K562 (cell line): ENCODE results near the gene AGBL1. TPM values are rescaled to one million over a fixed set of nuclear protein-coding genes. Genes with fewer than 3 reads are reported as not detected.

Experiments used
- ATAC-seq: fragments of 200-7000 bp; cut with Tn5 transposase; 3 replicates; pipeline ENCODE4 v1.9.1; 2020; ENCODE audit warnings: moderate library complexity
- BruUV-seq: library from RNA; stranded (reverse); fragments of 400-500 nt; replicated peaks from 2 replicates; lab custom pipeline; 2021; lab: Mats Ljungman, UMichigan
- CTCF ChIA-PET: fragments of 300-600 bp; formaldehyde crosslinking; extraction: SDS; loops from one replicate; lab custom pipeline; 2021; ENCODE audit warnings: low intra/inter-chr PET ratio; lab: Yijun Ruan, JAX
- POLR2A ChIA-PET: fragments of 300-600, 350-650 bp; sonication (Branson Sonifier 250); formaldehyde crosslinking; extraction: SDS; loops from one replicate; lab custom pipeline; 2021; ENCODE audit warnings: antibody characterized with exemption, inconsistent platforms; lab: Yijun Ruan, JAX
- DNase-seq, 4 experiments: peaks; one replicate each; pipeline versions ENCODE4 v3.0.0 to v3.0.0-alpha.2; 2011 to 2018; ENCODE audit warnings: low spot score in 3 of 4, mixed read lengths in 3 of 4; ENCODE audit errors: extremely low read depth in 1 of 4
- FAIRE-seq: peaks from 2 replicates; lab custom pipeline; 2011; peaks lifted over from hg19 to GRCh38; lab: Jason Lieb, UNC
- H2AFZ ChIP-seq: 2 replicates; pipeline ENCODE4 v1.6.0; 2011; ENCODE audit warnings: low read depth, low read length, control low read depth, inconsistent platforms
- H3K27ac ChIP-seq: fragments of 200-600 bp; 3 replicates; pipeline ENCODE4 v1.8.0; 2011; ENCODE audit warnings: low read depth, mild to moderate bottlenecking, control low read depth, inconsistent platforms, low read length, moderate library complexity, mixed read lengths; ENCODE audit errors: extremely low read depth
- H3K27me3 ChIP-seq, 2 experiments: fragments of 300-600 bp in 1 of 2; 2 replicates in 1 of 2; 3 replicates in 1 of 2; pipeline versions ENCODE4 v1.6.0 to v1.8.0; 2011; ENCODE audit warnings: inconsistent platforms in 2 of 2, low read length in 2 of 2, mild to moderate bottlenecking in 1 of 2, mixed read lengths in 1 of 2, moderate library complexity in 1 of 2; ENCODE audit not compliant: control insufficient read depth in 2 of 2, insufficient read depth in 2 of 2
- H3K36me3 ChIP-seq: fragments of 300-600 bp; 3 replicates; pipeline ENCODE4 v1.8.0; 2011; ENCODE audit warnings: mild to moderate bottlenecking, low read length, inconsistent platforms; ENCODE audit not compliant: control insufficient read depth, insufficient read depth
- H3K4me1 ChIP-seq, 2 experiments: fragments of 200-600 bp in 1 of 2; replicated peaks in 1 of 2; 2 replicates in 1 of 2; 3 replicates in 1 of 2; pipeline versions ENCODE4 v1.5.1 to v1.8.0; 2011; ENCODE audit warnings: inconsistent platforms in 2 of 2, low read length in 2 of 2, mild to moderate bottlenecking in 1 of 2, mixed read lengths in 1 of 2, moderate library complexity in 1 of 2; ENCODE audit not compliant: control insufficient read depth in 2 of 2, insufficient read depth in 2 of 2
- H3K4me2 ChIP-seq: 2 replicates; pipeline ENCODE4 v1.6.1; 2011; ENCODE audit warnings: low read length, control low read depth, inconsistent platforms, mixed read lengths; ENCODE audit not compliant: insufficient read depth
- H3K4me3 ChIP-seq: fragments of 200-600 bp; sonication (generic), shearing (Covaris generic); 2 replicates; pipeline ENCODE4 v1.5.1; 2016; ENCODE audit warnings: control low read depth, inconsistent platforms
- H3K79me2 ChIP-seq: fragments of 200-600 bp; 3 replicates; pipeline ENCODE4 v1.8.0; 2011; ENCODE audit warnings: low read length, inconsistent platforms; ENCODE audit not compliant: control insufficient read depth, insufficient read depth
- H3K9ac ChIP-seq, 2 experiments: 2 replicates each; pipeline versions ENCODE4 v1.6.0 to v1.6.1; 2011; ENCODE audit warnings: low read depth in 2 of 2, low read length in 2 of 2, control low read depth in 1 of 2, inconsistent platforms in 1 of 2, mild to moderate bottlenecking in 1 of 2, mixed read lengths in 1 of 2; ENCODE audit not compliant: insufficient read depth in 1 of 2
- H3K9me1 ChIP-seq: one replicate; pipeline ENCODE4 v1.6.0; 2011; ENCODE audit warnings: inconsistent platforms, mild to moderate bottlenecking, low read length, moderate library complexity; ENCODE audit not compliant: control insufficient read depth, insufficient read depth
- H3K9me3 ChIP-seq: replicated peaks from 2 replicates; pipeline ENCODE4 v1.5.1; 2011; ENCODE audit warnings: low read depth, low read length, inconsistent platforms; ENCODE audit not compliant: control insufficient read depth, insufficient read depth
- H4K20me1 ChIP-seq: replicated peaks from 2 replicates; pipeline ENCODE4 v1.6.1; 2011; ENCODE audit warnings: low read length, inconsistent platforms, mixed read lengths; ENCODE audit not compliant: control insufficient read depth, insufficient read depth
- ATF3 ChIP-seq, 2 experiments: fragments of 450-650 bp in 1 of 2; sonication (generic) in 1 of 2; formaldehyde crosslinking in 1 of 2; IDR thresholded peaks in 1 of 2; conservative IDR thresholded peaks in 1 of 2; 2 replicates each; pipeline versions ENCODE4 v1.6.1 to v1.8.1; 2016 to 2023; ENCODE audit warnings: mild to moderate bottlenecking in 2 of 2, moderate library complexity in 2 of 2, inconsistent platforms in 1 of 2, missing genetic modification reagents in 1 of 2
- ESRRA ChIP-seq: fragments of 450-650 bp; IDR thresholded peaks from 2 replicates; pipeline ENCODE4 v1.6.1; 2014; ENCODE audit warnings: low read depth, mild to moderate bottlenecking, moderate library complexity, borderline replicate concordance
- ETV5 ChIP-seq: sonication (generic); formaldehyde crosslinking; IDR thresholded peaks from 2 replicates; pipeline ENCODE4 v1.4.0; 2020; ENCODE audit warnings: low read depth, mild to moderate bottlenecking, missing genetic modification reagents
- PCBP1 ChIP-seq: fragments of 200-400 bp; formaldehyde crosslinking; IDR thresholded peaks from 2 replicates; pipeline ENCODE4 v1.6.1; 2018; ENCODE audit warnings: mild to moderate bottlenecking, low read depth, low read length; ENCODE audit not compliant: poor library complexity, severe bottlenecking
- PCBP2 ChIP-seq: fragments of 200-400 bp; formaldehyde crosslinking; IDR thresholded peaks from 2 replicates; pipeline ENCODE4 v1.6.1; 2018; ENCODE audit warnings: low read length, low read depth, mild to moderate bottlenecking, moderate library complexity; ENCODE audit not compliant: poor library complexity, severe bottlenecking
- ZNF133 ChIP-seq: fragments of 250-450 bp; sonication (Bioruptor Pico); IDR thresholded peaks from 2 replicates; pipeline ENCODE4 v1.4.0; 2020; ENCODE audit warnings: mild to moderate bottlenecking
- ZNF184 ChIP-seq: sonication (generic); formaldehyde crosslinking; IDR thresholded peaks from 2 replicates; pipeline ENCODE4 v1.5.0; 2020; ENCODE audit warnings: missing genetic modification reagents
- ZNF408 ChIP-seq: fragments of 250-450 bp; sonication (Bioruptor Pico); IDR thresholded peaks from 2 replicates; pipeline ENCODE4 v1.4.0; 2020; ENCODE audit warnings: low read depth, mild to moderate bottlenecking, moderate library complexity
- ZSCAN29 ChIP-seq: fragments of 450-650 bp; IDR thresholded peaks from 2 replicates; pipeline ENCODE4 v1.6.1; 2017
- WGBS: fragments of 100-300 bp; shearing (Covaris generic); methylation state at CpG from one replicate; pipeline ENCODE4 v1.1.6; 2016; ENCODE audit warnings: low coverage, mixed read lengths; ENCODE audit not compliant: insufficient coverage; ENCODE audit errors: missing lambda C conversion rate; 5-methylcytosine and 5-hydroxymethylcytosine counted together
- in situ Hi-C: fragments of 300-500 bp; cut with MboI; formaldehyde crosslinking; loops from 4 replicates; pipeline ENCODE4 v1.15.0; 2018; ENCODE audit warnings: inconsistent platforms, mixed read lengths
- intact Hi-C: fragments of 100-400 bp; cut with micrococcal nuclease; formaldehyde crosslinking; loops from 2 replicates; pipeline ENCODE4 v1.14.2; 2022
- polyA plus RNA-seq, 8 experiments: library from polyadenylated mRNA; depleted of rRNA in 4 of 8; stranded (reverse) in 5 of 8; unstranded in 3 of 8; fragments of >200 nt; fragmentation: Nextera tagmentation in 2 of 8; fragmentation: Illumina TruSeq in 1 of 8; extraction: Ambion mirVana in 2 of 8; extraction: Trizol in 1 of 8; gene quantifications; 2 replicates each; pipeline versions ENCODE4 v1.2.1 to v1.2.3, GENCODE V29; 2011 to 2014; ENCODE audit warnings: inconsistent platforms in 1 of 8, missing spikeins in 1 of 8
- total RNA-seq, 7 experiments: library from RNA; depleted of rRNA in 6 of 7; stranded (reverse); fragments of >200 nt in 6 of 7; fragmentation: Illumina TruSeq in 2 of 7; extraction: Trizol in 2 of 7; gene quantifications; 2 replicates each; pipeline versions ENCODE4 v1.2.1 to v1.2.3, GENCODE V29; 2011 to 2021; ENCODE audit warnings: low replicate concordance in 1 of 7
- TF ChIP-seq, protein P1 (sequence below): fragments of 250-450 bp; sonication (Bioruptor Pico); IDR thresholded peaks from 2 replicates; pipeline ENCODE4 v1.5.0; 2020; ENCODE audit warnings: mild to moderate bottlenecking, borderline replicate concordance

AGBL1 gene
- total and polyA plus RNA-seq, 9 of the 15 experiments (the other 6 are each of a cell fraction or from before 2014, with no cell fraction given), result not detected

DNA sequence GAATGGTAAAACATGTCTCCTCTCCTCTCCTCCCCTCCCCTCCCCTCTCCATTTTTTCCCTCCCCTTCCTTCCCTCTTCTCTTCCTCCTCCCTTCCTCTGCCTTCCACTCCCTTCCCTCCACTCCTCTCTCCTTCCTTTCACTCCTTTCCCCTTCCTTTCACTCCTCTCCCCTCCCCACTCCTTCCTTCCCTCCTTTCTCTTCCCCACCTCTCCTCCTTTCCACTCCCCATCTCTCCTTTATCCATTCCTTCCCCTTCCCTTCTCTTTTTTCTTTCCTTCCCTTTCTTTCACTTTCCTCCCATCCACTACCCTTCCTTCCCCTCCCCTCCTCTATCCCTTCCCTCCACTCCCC lies 621.9 kb downstream of the AGBL1 start:
- intact Hi-C loops (no loop called here), in situ Hi-C loops (no loop called here)
- no peaks in the 10 kb centered on the region; the same call in 1 of the 2 replicates for H3K9me3 ChIP-seq
- no peaks in the 10 kb centered on the region for H3K27me3 ChIP-seq
- no peaks in the 10 kb centered on the region for H4K20me1 ChIP-seq
- no peak for FAIRE-seq
- no peak overlapping the region for H3K4me2 ChIP-seq
- ChIA-PET POLR2A (no interaction called here), CTCF (no interaction called here)
- no peak overlapping the region for H2AFZ ChIP-seq
- no peak overlapping the region for H3K4me3 ChIP-seq
- DNase-seq, result no peak
- no peak overlapping the region for H3K9ac ChIP-seq
- no peaks in the 10 kb centered on the region for H3K79me2 ChIP-seq
- TF ChIP-seq ZNF184 (CRISPR knock-in tag) (no peak), PCBP2 (peak; percentile 36), PCBP1 (peak; percentile 35), ZSCAN29 (no peak)
- H3K4me1 ChIP-seq, result no peaks in the 10 kb centered on the region
- no peaks in the 10 kb centered on the region for H3K9me1 ChIP-seq
- H3K36me3 ChIP-seq, result no peaks in the 10 kb centered on the region
- no peak for ATAC-seq
- no TSS peak for BruUV-seq
- H3K27ac ChIP-seq, result no peak overlapping the region

DNA sequence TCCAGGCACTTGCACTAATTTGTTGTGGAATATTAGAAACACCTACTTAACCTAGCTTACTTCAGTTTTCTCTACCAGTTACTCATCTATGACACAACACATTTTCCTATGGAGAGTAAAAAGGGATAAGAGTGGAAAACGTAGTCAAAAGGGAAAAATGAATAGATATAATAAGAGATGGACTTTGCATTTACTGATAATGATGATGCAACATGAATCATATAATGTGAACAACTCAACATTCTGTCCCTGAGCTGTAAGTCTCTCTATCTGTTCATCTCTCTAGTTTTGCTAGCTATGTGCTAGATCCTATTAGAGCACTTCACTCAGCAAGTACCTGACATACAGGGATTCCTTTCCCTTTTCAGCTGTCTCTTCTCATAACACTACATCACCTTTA lies 627.1 kb downstream of the AGBL1 start:
- DNase-seq (no peak), FAIRE-seq (no peak), ATAC-seq (no peak)
- in situ Hi-C loops (no loop called here), intact Hi-C loops (no loop called here)
- no peaks in the 10 kb centered on the region for H4K20me1 ChIP-seq
- no peak overlapping the region for H3K4me2 ChIP-seq
- ChIA-PET CTCF (no interaction called here), POLR2A (no interaction called here)
- H3K9me3 ChIP-seq, result no peaks in the 10 kb centered on the region; the same call in 1 of the 2 replicates
- no TSS peak for BruUV-seq
- H3K9ac ChIP-seq, result no peak overlapping the region
- no peaks in the 10 kb centered on the region for H3K4me1 ChIP-seq
- H2AFZ ChIP-seq, result no peak overlapping the region
- TF ChIP-seq ZNF408 (CRISPR knock-in tag), result no peak
- TF ChIP-seq ESRRA, result no peak
- TF ChIP-seq ATF3 (IDR thresholded peaks at IDR 0.05), result peak; percentile 34; the same call in 1 of the 2 replicates
- TF ChIP-seq ATF3 (CRISPR knock-in tag; conservative IDR thresholded peaks at IDR 0.05), result no peak
- TF ChIP-seq, protein P1, sequence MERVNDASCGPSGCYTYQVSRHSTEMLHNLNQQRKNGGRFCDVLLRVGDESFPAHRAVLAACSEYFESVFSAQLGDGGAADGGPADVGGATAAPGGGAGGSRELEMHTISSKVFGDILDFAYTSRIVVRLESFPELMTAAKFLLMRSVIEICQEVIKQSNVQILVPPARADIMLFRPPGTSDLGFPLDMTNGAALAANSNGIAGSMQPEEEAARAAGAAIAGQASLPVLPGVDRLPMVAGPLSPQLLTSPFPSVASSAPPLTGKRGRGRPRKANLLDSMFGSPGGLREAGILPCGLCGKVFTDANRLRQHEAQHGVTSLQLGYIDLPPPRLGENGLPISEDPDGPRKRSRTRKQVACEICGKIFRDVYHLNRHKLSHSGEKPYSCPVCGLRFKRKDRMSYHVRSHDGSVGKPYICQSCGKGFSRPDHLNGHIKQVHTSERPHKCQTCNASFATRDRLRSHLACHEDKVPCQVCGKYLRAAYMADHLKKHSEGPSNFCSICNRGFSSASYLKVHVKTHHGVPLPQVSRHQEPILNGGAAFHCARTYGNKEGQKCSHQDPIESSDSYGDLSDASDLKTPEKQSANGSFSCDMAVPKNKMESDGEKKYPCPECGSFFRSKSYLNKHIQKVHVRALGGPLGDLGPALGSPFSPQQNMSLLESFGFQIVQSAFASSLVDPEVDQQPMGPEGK (CRISPR knock-in tag), result no peak
- no peak for TF ChIP-seq ZNF133 (CRISPR knock-in tag)
- no peak for TF ChIP-seq ETV5
- no peak overlapping the region for H3K27ac ChIP-seq
- no peaks in the 10 kb centered on the region for H3K36me3 ChIP-seq
- no peak overlapping the region for H3K4me3 ChIP-seq
- no peaks in the 10 kb centered on the region for H3K27me3 ChIP-seq
- no peaks in the 10 kb centered on the region for H3K79me2 ChIP-seq
- WGBS, result 0% methylated on average over 1 of the region's 1 CpG
- H3K9me1 ChIP-seq, result no peaks in the 10 kb centered on the region
